GM12878 (cell line): ENCODE data around the gene ZNF3. TPM values are rescaled to one million over a fixed set of nuclear protein-coding genes. Genes with fewer than 3 reads are reported as not detected.

ENCODE experiments used
- ATAC-seq: fragments of 200-7000 bp; cut with Tn5 transposase; 3 replicates; pipeline ENCODE4 v1.9.1; 2020; ENCODE audit warnings: mild to moderate bottlenecking, moderate library complexity
- BruUV-seq: library from RNA; stranded (reverse); fragments of 400-500 nt; replicated peaks from 2 replicates; lab custom pipeline; 2021; lab: Mats Ljungman, UMichigan
- CTCF ChIA-PET: fragments of 300-600 bp; sonication (Branson Sonifier 250); formaldehyde crosslinking; extraction: SDS; loops from one replicate; lab custom pipeline; 2021; ENCODE audit warnings: inconsistent platforms; lab: Yijun Ruan, JAX
- POLR2A ChIA-PET: fragments of 350-600 bp; formaldehyde crosslinking; extraction: SDS; loops from one replicate; lab custom pipeline; 2021; ENCODE audit warnings: inconsistent platforms; lab: Charles Lee
- RAD21 ChIA-PET: fragments of 300-600 bp; sonication (Branson Sonifier 250); formaldehyde crosslinking; loops from one replicate; lab custom pipeline; 2023; ENCODE audit warnings: antibody characterized with exemption; ENCODE audit not compliant: unreplicated experiment; lab: Charles Lee
- SMC1A ChIA-PET: fragments of 300-600 bp; sonication (Branson Sonifier 250); formaldehyde crosslinking; loops from one replicate; lab custom pipeline; 2023; ENCODE audit not compliant: unreplicated experiment, uncharacterized antibody; lab: Charles Lee
- DNase-seq: peaks from one replicate; pipeline ENCODE4 v3.0.0-alpha.2; 2011; ENCODE audit warnings: low read depth, low spot score
- FAIRE-seq: peaks from 3 replicates; lab custom pipeline; 2011; peaks lifted over from hg19 to GRCh38; lab: Jason Lieb, UNC
- H2AFZ ChIP-seq: 2 replicates; pipeline ENCODE4 v1.6.0; 2011; ENCODE audit warnings: low read depth, low read length, control low read depth; ENCODE audit not compliant: control insufficient read depth
- H3K27ac ChIP-seq: 2 replicates; pipeline ENCODE4 v1.5.1; 2011; ENCODE audit warnings: control low read depth; ENCODE audit not compliant: control insufficient read depth, insufficient read depth
- H3K27me3 ChIP-seq, 2 experiments: replicated peaks in 1 of 2; 2 replicates each; pipeline versions ENCODE4 v1.6.0 to v1.6.1; 2011; ENCODE audit warnings: low read length in 1 of 2; ENCODE audit not compliant: control insufficient read depth in 2 of 2, insufficient read depth in 2 of 2
- H3K36me3 ChIP-seq, 2 experiments: 2 replicates each; pipeline ENCODE4 v1.5.1; 2011; ENCODE audit warnings: low read length in 1 of 2; ENCODE audit not compliant: control insufficient read depth in 2 of 2, insufficient read depth in 2 of 2
- H3K4me1 ChIP-seq: 2 replicates; pipeline ENCODE4 v1.6.1; 2011; ENCODE audit warnings: mild to moderate bottlenecking, low read length, moderate library complexity, mixed read lengths; ENCODE audit not compliant: control insufficient read depth, insufficient read depth
- H3K4me2 ChIP-seq: 2 replicates; pipeline ENCODE4 v1.6.0; 2011; ENCODE audit warnings: control low read depth; ENCODE audit not compliant: control insufficient read depth, insufficient read depth
- H3K4me3 ChIP-seq: fragments of 200-600 bp; sonication (generic); 2 replicates; pipeline ENCODE4 v1.5.1; 2016
- H3K79me2 ChIP-seq: 2 replicates; pipeline ENCODE4 v1.6.0; 2011; ENCODE audit warnings: low read length; ENCODE audit not compliant: control insufficient read depth, insufficient read depth
- H3K9ac ChIP-seq: 2 replicates; pipeline ENCODE4 v1.8.0; 2011; ENCODE audit warnings: low read length, control low read depth, mixed read lengths; ENCODE audit not compliant: control insufficient read depth, insufficient read depth
- H3K9me3 ChIP-seq: replicated peaks from 3 replicates; pipeline ENCODE4 v1.5.1; 2011; ENCODE audit warnings: mild to moderate bottlenecking, low read length; ENCODE audit not compliant: control insufficient read depth, insufficient read depth
- H4K20me1 ChIP-seq: 2 replicates; pipeline ENCODE4 v1.6.0; 2011; ENCODE audit not compliant: control insufficient read depth, insufficient read depth
- CHD4 ChIP-seq: fragments of 200-600 bp; sonication (generic); IDR thresholded peaks from 2 replicates; pipeline ENCODE4 v1.6.1; 2016; ENCODE audit warnings: mild to moderate bottlenecking
- CREM ChIP-seq: IDR thresholded peaks from 2 replicates; pipeline ENCODE4 v1.6.1; 2014; ENCODE audit warnings: antibody characterized with exemption, low read depth
- CTCF ChIP-seq, 3 experiments: IDR thresholded peaks in 2 of 3; conservative IDR thresholded peaks in 1 of 3; 2 replicates each; pipeline ENCODE4 v1.5.1; 2011; ENCODE audit warnings: low read depth in 3 of 3, low read length in 3 of 3, mild to moderate bottlenecking in 3 of 3, control low read depth in 2 of 3, moderate library complexity in 2 of 3, inconsistent platforms in 1 of 3, mixed read lengths in 1 of 3; ENCODE audit not compliant: control insufficient read depth in 2 of 3, insufficient read depth in 1 of 3; ENCODE audit errors: extremely low read depth in 1 of 3
- NFIC ChIP-seq: IDR thresholded peaks from 2 replicates; pipeline ENCODE4 v1.6.1; 2012; ENCODE audit warnings: low read depth, mild to moderate bottlenecking, inconsistent platforms, low read length, moderate library complexity
- PRDM15 ChIP-seq: fragments of 450-650 bp; formaldehyde crosslinking; IDR thresholded peaks from 2 replicates; pipeline ENCODE4 v1.4.0; 2020; ENCODE audit warnings: mild to moderate bottlenecking, moderate library complexity
- RCOR1 ChIP-seq: conservative IDR thresholded peaks from 2 replicates; pipeline ENCODE4 v1.6.1; 2012; ENCODE audit warnings: low read depth, low read length, improper control_type of control experiment
- SUPT20H ChIP-seq: IDR thresholded peaks from 2 replicates; pipeline ENCODE4 v1.6.1; 2011; ENCODE audit warnings: low read depth, mild to moderate bottlenecking, low read length, moderate library complexity, borderline replicate concordance; ENCODE audit not compliant: control insufficient read depth
- TARDBP ChIP-seq: IDR thresholded peaks from 2 replicates; pipeline ENCODE4 v1.6.1; 2016; ENCODE audit warnings: borderline replicate concordance
- TCF3 ChIP-seq: IDR thresholded peaks from 2 replicates; pipeline ENCODE4 v1.6.1; 2012; ENCODE audit warnings: low read depth, mild to moderate bottlenecking, low read length, borderline replicate concordance; ENCODE audit not compliant: insufficient read depth
- ZBED1 ChIP-seq: IDR thresholded peaks from 2 replicates; pipeline ENCODE4 v1.6.1; 2016; ENCODE audit warnings: borderline replicate concordance
- ZBTB40 ChIP-seq: fragments of 450-650 bp; IDR thresholded peaks from 2 replicates; pipeline ENCODE4 v1.6.1; 2016; ENCODE audit warnings: mild to moderate bottlenecking, moderate library complexity, borderline replicate concordance
- ZNF207 ChIP-seq: fragments of 450-650 bp; IDR thresholded peaks from 2 replicates; pipeline ENCODE4 v1.6.1; 2014; ENCODE audit warnings: antibody characterized with exemption, mild to moderate bottlenecking, borderline replicate concordance
- WGBS: methylation state at CpG from one replicate; pipeline ENCODE4 v1.1.6; 2016; ENCODE audit warnings: low lambda C conversion rate; ENCODE audit not compliant: insufficient replicate concordance, insufficient coverage; ENCODE audit errors: missing lambda C conversion rate; 5-methylcytosine and 5-hydroxymethylcytosine counted together
- in situ Hi-C: fragments of 300-500 bp; cut with MboI; formaldehyde crosslinking; loops from 9 replicates; pipeline ENCODE4 v1.14.3; 2018; ENCODE audit warnings: mixed read lengths
- intact Hi-C: fragments of 100-400 bp; cut with micrococcal nuclease; formaldehyde crosslinking; loops from one replicate; pipeline ENCODE4 v1.14.2; 2022; ENCODE audit not compliant: unreplicated experiment
- polyA plus RNA-seq, 11 experiments: library from polyadenylated mRNA; depleted of rRNA in 4 of 11; unstranded in 6 of 11; stranded (reverse) in 5 of 11; fragments of >200 nt; fragmentation: Nextera tagmentation in 4 of 11; fragmentation: Illumina TruSeq in 1 of 11; extraction: Ambion mirVana in 4 of 11; extraction: Trizol in 1 of 11; gene quantifications; 1 replicate in 1 of 11; 2 replicates in 10 of 11; pipeline versions ENCODE4 v1.2.1 to v1.2.3, GENCODE V29; 2011 to 2016; ENCODE audit warnings: inconsistent platforms in 2 of 11, missing spikeins in 2 of 11, low read depth in 1 of 11
- total RNA-seq, 4 experiments: library from RNA; depleted of rRNA in 3 of 4; stranded (reverse); fragments of >200 nt in 3 of 4; fragmentation: Illumina TruSeq in 1 of 4; extraction: Trizol in 1 of 4; gene quantifications; 2 replicates each; pipeline versions ENCODE4 v1.2.1 to v1.2.3, GENCODE V29; 2013 to 2021

Gene ZNF3
- total and polyA plus RNA-seq, 10 of the 15 experiments (the other 5 are each of a cell fraction or from before 2014, with no cell fraction given): 17.2 to 37.4 (median 29.4) TPM

- TF ChIP-seq CHD4 (no peak), PRDM15 (CRISPR knock-in tag) (no peak), NFIC (no peak), SUPT20H (no peak), TARDBP (no peak), CTCF (IDR thresholded peaks at IDR 0.05 in 2 of 3, conservative IDR thresholded peaks at IDR 0.05 in 1 of 3; ENCODE audit: control insufficient read depth in 2 of 3, extremely low read depth in 1 of 3, insufficient read depth in 1 of 3, low read depth in 3 of 3, low read length in 3 of 3) (no peak), CREM (no peak), ZNF207 (no peak), TCF3 (no peak), RCOR1 (no peak), ZBED1 (no peak), ZBTB40 (no peak)
- TF ChIP-seq, all 136 proteins: peak for 0
- DNase-seq: no peak
- Histone ChIP-seq H3K4me1 (no peaks in the 10 kb centered on the region), H3K9ac (no peak overlapping the region), H3K79me2 (peaks cover 41% of the 10 kb centered on the region), H3K9me3 (peaks cover 12% of the 10 kb centered on the region; the same call in 2 of the 3 replicates), H3K4me3 (no peak overlapping the region), H3K27me3 (no peaks in the 10 kb centered on the region), H3K4me2 (no peak overlapping the region), H2AFZ (no peak overlapping the region), H4K20me1 (no peaks in the 10 kb centered on the region), H3K27ac (no peak overlapping the region), H3K36me3 (peaks cover 15 to 41% of the 10 kb centered on the region in 2 experiments)
- BruUV-seq: no TSS peak
- ChIA-PET POLR2A (no interaction called here), SMC1A (interaction anchor here (1.0 kb wide), 2 partner anchors 12 to 27 kb away, joined by 3 read pairs; no protein-coding TSS in a partner anchor), CTCF (interaction anchor here (1.4 kb wide), 1 partner anchor 26 kb away, joined by 5 read pairs; no protein-coding TSS in a partner anchor), RAD21 (no interaction called here)
- 97% methylated on average over 4 of the region's 4 CpGs for WGBS
- in situ Hi-C loops (no loop called here), intact Hi-C loops (no loop called here)
- no peak for FAIRE-seq
- ATAC-seq: no peak
Measured at GRCh38 chr7:100077205-100077604, 4.3 kb downstream of the ZNF3 start.
